SU-DHL-6 (cell line): ENCODE results near the gene PAF1.

Experiments
- EZH2phosphoT487 ChIP-seq: fragments of 200-600 bp; sonication (generic), shearing (Covaris generic); conservative IDR thresholded peaks from 2 replicates; pipeline ENCODE4 v1.6.1; 2018; ENCODE audit warnings: mild to moderate bottlenecking, antibody characterized with exemption, low read length, moderate library complexity, mixed read lengths
- TF ChIP-seq, protein P1 (sequence below): fragments of 200-600 bp; sonication (generic); IDR thresholded peaks from one replicate; pipeline ENCODE4 v1.5.1; 2017; ENCODE audit warnings: antibody characterized with exemption, mild to moderate bottlenecking, low read length, moderate library complexity; ENCODE audit not compliant: insufficient read depth, poor library complexity, severe bottlenecking

DNA sequence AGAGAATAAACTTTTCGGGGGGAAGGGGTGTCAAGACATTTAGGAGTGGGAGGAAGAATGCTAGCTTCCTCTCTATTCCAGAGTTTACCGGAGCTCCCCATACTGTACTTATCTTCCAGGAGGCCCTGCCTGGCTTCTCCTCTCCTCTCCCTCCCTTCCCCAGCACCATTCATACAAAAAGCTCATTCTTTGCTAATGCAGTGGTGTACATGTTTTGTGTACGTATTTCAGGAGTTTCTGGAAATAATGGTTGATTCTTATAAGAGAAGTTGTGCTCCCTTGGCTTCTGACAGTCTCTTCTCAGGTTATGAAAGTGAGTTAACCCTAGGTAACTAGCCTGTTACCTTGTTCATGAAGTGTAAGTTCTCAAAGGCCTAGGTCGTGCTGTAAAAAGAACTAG lies 41.6 kb downstream of the PAF1 start:
- TF ChIP-seq, protein P1, sequence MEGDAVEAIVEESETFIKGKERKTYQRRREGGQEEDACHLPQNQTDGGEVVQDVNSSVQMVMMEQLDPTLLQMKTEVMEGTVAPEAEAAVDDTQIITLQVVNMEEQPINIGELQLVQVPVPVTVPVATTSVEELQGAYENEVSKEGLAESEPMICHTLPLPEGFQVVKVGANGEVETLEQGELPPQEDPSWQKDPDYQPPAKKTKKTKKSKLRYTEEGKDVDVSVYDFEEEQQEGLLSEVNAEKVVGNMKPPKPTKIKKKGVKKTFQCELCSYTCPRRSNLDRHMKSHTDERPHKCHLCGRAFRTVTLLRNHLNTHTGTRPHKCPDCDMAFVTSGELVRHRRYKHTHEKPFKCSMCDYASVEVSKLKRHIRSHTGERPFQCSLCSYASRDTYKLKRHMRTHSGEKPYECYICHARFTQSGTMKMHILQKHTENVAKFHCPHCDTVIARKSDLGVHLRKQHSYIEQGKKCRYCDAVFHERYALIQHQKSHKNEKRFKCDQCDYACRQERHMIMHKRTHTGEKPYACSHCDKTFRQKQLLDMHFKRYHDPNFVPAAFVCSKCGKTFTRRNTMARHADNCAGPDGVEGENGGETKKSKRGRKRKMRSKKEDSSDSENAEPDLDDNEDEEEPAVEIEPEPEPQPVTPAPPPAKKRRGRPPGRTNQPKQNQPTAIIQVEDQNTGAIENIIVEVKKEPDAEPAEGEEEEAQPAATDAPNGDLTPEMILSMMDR: no peak
- no peak for TF ChIP-seq EZH2phosphoT487
